Vagina (tissue), 2 donors: ENCODE results near the gene ANXA11.

ENCODE experiments used
- POLR2AphosphoS5 ChIP-seq, 2 donors: sonication (generic); formaldehyde crosslinking; IDR thresholded peaks; one replicate each; pipeline ENCODE4 v1.9.0; 2017; ENCODE audit warnings: antibody characterized with exemption in 2 of 2, mild to moderate bottlenecking in 2 of 2, low read depth in 1 of 2; ENCODE audit not compliant: insufficient read depth in 1 of 2
- TF ChIP-seq, protein P1 (sequence below), 3 experiments: fragments of 450-650 bp in 2 of 3; fragments of 200-600 bp in 1 of 3; sonication (generic) in 1 of 3; IDR thresholded peaks; one replicate each; pipeline ENCODE4 v1.5.1; 2017 to 2019; ENCODE audit warnings: antibody characterized with exemption in 3 of 3, mild to moderate bottlenecking in 2 of 3, moderate library complexity in 2 of 3

DNA sequence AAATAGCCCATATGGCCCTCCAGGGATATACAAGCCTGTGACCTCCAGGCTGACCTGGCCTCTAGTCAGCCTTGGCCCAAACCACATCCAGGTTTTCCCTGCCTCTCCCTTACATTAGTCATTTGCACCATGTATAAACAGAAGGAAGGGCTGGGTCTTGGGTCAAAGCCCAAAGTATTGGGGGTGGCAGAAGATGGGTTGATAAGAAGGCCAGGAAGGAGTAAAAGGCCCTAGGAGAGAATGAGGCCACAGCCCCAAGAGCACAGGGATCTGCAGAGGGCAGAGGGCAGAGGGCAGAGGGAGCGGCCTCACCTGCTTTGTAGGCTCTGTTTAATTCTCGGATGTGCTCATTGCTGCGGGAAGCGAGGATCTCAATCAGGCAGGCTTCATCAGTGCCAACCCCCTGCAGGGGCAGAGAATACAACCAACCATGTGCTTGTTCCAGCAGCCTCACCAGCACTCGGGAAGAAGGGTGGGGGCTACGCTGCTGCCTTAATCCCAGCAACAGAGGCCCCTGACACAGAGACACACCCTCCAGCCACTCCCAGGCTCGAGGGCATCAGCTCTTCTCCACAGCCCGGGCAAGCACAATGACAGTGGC, 41.5 kb downstream of the ANXA11 start:
- TF ChIP-seq, protein P1, sequence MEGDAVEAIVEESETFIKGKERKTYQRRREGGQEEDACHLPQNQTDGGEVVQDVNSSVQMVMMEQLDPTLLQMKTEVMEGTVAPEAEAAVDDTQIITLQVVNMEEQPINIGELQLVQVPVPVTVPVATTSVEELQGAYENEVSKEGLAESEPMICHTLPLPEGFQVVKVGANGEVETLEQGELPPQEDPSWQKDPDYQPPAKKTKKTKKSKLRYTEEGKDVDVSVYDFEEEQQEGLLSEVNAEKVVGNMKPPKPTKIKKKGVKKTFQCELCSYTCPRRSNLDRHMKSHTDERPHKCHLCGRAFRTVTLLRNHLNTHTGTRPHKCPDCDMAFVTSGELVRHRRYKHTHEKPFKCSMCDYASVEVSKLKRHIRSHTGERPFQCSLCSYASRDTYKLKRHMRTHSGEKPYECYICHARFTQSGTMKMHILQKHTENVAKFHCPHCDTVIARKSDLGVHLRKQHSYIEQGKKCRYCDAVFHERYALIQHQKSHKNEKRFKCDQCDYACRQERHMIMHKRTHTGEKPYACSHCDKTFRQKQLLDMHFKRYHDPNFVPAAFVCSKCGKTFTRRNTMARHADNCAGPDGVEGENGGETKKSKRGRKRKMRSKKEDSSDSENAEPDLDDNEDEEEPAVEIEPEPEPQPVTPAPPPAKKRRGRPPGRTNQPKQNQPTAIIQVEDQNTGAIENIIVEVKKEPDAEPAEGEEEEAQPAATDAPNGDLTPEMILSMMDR (IDR thresholded peaks at IDR 0.05) = no peak
- TF ChIP-seq POLR2AphosphoS5 (IDR thresholded peaks at IDR 0.05; ENCODE audit: insufficient read depth in 1 of 2, low read depth in 1 of 2) = peak in 1 of 2 donors; percentile 55
